PC-9 (cell line): ENCODE results near the gene ADH4. TPM values are rescaled to one million over a fixed set of nuclear protein-coding genes. Genes with fewer than 3 reads are reported as not detected.
"Not testable (repeated sequence)": the region's sequence is repeated elsewhere in the genome, so short reads cannot be mapped to it uniquely, and the experiment has no call there.

Experiments
- BruUV-seq: library from RNA; stranded (reverse); fragments of 400-500 nt; replicated peaks from 2 replicates; lab custom pipeline; 2021; lab: Mats Ljungman, UMichigan
- CTCF ChIA-PET: fragments of 300-600 bp; sonication (Branson Sonifier 250); formaldehyde crosslinking; loops from one replicate; lab custom pipeline; 2022; ENCODE audit warnings: antibody characterized with exemption; lab: Charles Lee
- POLR2A ChIA-PET: fragments of 300-600 bp; sonication (Branson Sonifier 250); formaldehyde crosslinking; loops from one replicate; lab custom pipeline; 2022; ENCODE audit warnings: antibody characterized with exemption; ENCODE audit not compliant: unreplicated experiment; lab: Charles Lee
- DNase-seq, 2 experiments: peaks; one replicate each; pipeline versions ENCODE4 v3.0.0 to v3.0.0-alpha.2; 2015 to 2022; ENCODE audit warnings: mixed read lengths in 1 of 2
- H2AFZ ChIP-seq: fragments of 200-600 bp; sonication (generic); 2 replicates; pipeline ENCODE4 v1.8.1; 2017; ENCODE audit warnings: antibody characterized with exemption
- H3F3A ChIP-seq: fragments of 200-600 bp; sonication (generic); 2 replicates; pipeline ENCODE4 v1.8.1; 2017; ENCODE audit warnings: antibody characterized with exemption, mild to moderate bottlenecking, low read depth; ENCODE audit not compliant: insufficient read depth
- H3K27ac ChIP-seq: fragments of 200-600 bp; sonication (generic); 2 replicates; pipeline ENCODE4 v1.6.1; 2016; ENCODE audit warnings: mixed run types
- H3K27me3 ChIP-seq: fragments of 200-600 bp; sonication (generic); 2 replicates; pipeline ENCODE4 v1.6.1; 2016; ENCODE audit warnings: low read depth, mixed run types; ENCODE audit not compliant: insufficient read depth
- H3K36me3 ChIP-seq: fragments of 200-600 bp; sonication (generic); 2 replicates; pipeline ENCODE4 v1.6.1; 2016; ENCODE audit warnings: low read depth, mixed run types
- H3K4me1 ChIP-seq: fragments of 200-600 bp; sonication (generic); replicated peaks from 2 replicates; pipeline ENCODE4 v1.6.1; 2016; ENCODE audit warnings: mixed run types; ENCODE audit not compliant: insufficient read depth
- H3K4me2 ChIP-seq: fragments of 200-600 bp; sonication (generic); 2 replicates; pipeline ENCODE4 v1.6.1; 2017; ENCODE audit warnings: mixed run types
- H3K4me3 ChIP-seq: fragments of 200-600 bp; sonication (generic); 2 replicates; pipeline ENCODE4 v1.6.1; 2016; ENCODE audit warnings: mixed run types
- H3K79me2 ChIP-seq: fragments of 200-600 bp; sonication (generic); 2 replicates; pipeline ENCODE4 v1.6.1; 2017; ENCODE audit warnings: low read depth, mixed run types
- H3K9me2 ChIP-seq: fragments of 200-600 bp; sonication (generic); 2 replicates; pipeline ENCODE4 v1.8.1; 2017; ENCODE audit warnings: mild to moderate bottlenecking; ENCODE audit not compliant: insufficient read depth
- H3K9me3 ChIP-seq: fragments of 200-600 bp; sonication (generic); 2 replicates; pipeline ENCODE4 v1.8.1; 2016; ENCODE audit warnings: low read depth; ENCODE audit not compliant: insufficient read depth
- H4K20me1 ChIP-seq: fragments of 200-600 bp; sonication (generic); 2 replicates; pipeline ENCODE4 v1.8.1; 2017; ENCODE audit not compliant: insufficient read depth
- EZH2 ChIP-seq: fragments of 200-600 bp; sonication (generic); IDR thresholded peaks from 2 replicates; pipeline ENCODE4 v1.8.0; 2017; ENCODE audit warnings: antibody characterized with exemption, low read depth
- intact Hi-C: fragments of 100-400 bp; cut with micrococcal nuclease; formaldehyde crosslinking; loops from one replicate; pipeline ENCODE4 v1.10.0; 2022; ENCODE audit not compliant: unreplicated experiment
- total RNA-seq: library from RNA; stranded (reverse); gene quantifications from 2 replicates; pipeline ENCODE4 v1.2.3, GENCODE V29; 2021
- TF ChIP-seq, protein P1 (sequence below): fragments of 200-600 bp; sonication (generic); conservative IDR thresholded peaks from 2 replicates; pipeline ENCODE4 v1.6.1; 2017; ENCODE audit warnings: mixed run types, antibody characterized with exemption, mild to moderate bottlenecking, moderate library complexity

Gene ADH4
- total RNA-seq, 1 experiment from 2014 or later: not detected

- Histone ChIP-seq H2AFZ (no peak overlapping the region), H3K27ac (no peak overlapping the region), H4K20me1 (no peaks in the 10 kb centered on the region), H3K9me2 (no peaks in the 10 kb centered on the region), H3K79me2 (no peaks in the 10 kb centered on the region), H3K4me3 (no peak overlapping the region), H3K27me3 (no peaks in the 10 kb centered on the region), H3K36me3 (no peaks in the 10 kb centered on the region), H3K4me2 (no peak overlapping the region), H3F3A (no peaks in the 10 kb centered on the region), H3K9me3 (no peaks in the 10 kb centered on the region), H3K4me1 (no peaks in the 10 kb centered on the region)
- CTCF ChIA-PET: no interaction called here
- no TSS peak for BruUV-seq
- POLR2A ChIA-PET: no interaction called here
- TF ChIP-seq EZH2: no peak
- TF ChIP-seq, protein P1, sequence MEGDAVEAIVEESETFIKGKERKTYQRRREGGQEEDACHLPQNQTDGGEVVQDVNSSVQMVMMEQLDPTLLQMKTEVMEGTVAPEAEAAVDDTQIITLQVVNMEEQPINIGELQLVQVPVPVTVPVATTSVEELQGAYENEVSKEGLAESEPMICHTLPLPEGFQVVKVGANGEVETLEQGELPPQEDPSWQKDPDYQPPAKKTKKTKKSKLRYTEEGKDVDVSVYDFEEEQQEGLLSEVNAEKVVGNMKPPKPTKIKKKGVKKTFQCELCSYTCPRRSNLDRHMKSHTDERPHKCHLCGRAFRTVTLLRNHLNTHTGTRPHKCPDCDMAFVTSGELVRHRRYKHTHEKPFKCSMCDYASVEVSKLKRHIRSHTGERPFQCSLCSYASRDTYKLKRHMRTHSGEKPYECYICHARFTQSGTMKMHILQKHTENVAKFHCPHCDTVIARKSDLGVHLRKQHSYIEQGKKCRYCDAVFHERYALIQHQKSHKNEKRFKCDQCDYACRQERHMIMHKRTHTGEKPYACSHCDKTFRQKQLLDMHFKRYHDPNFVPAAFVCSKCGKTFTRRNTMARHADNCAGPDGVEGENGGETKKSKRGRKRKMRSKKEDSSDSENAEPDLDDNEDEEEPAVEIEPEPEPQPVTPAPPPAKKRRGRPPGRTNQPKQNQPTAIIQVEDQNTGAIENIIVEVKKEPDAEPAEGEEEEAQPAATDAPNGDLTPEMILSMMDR: no peak
- no peak for DNase-seq
- intact Hi-C loops: no loop called here
Observed at GRCh38 chr4:99120501-99120900, 23.6 kb downstream of the ADH4 start.

- POLR2A ChIA-PET: no interaction called here
- H3K9me3 ChIP-seq: no peaks in the 10 kb centered on the region
- DNase-seq: no peak
Observed at GRCh38 chr4:99117876-99118693, 26.0 kb downstream of the ADH4 start.

GRCh38 chr4:99117122-99117841, 26.8 kb downstream of the ADH4 start:
- not testable (repeated sequence) for BruUV-seq
- H2AFZ ChIP-seq: peak overlapping the region; percentile 63; the same call in 1 of the 2 replicates

More at GRCh38 chr4:99117876-99118693, 26.0 kb downstream of the ADH4 start:
- no peak overlapping the region for H3K4me3 ChIP-seq
- no peaks in the 10 kb centered on the region for H3K9me2 ChIP-seq
- no peak for TF ChIP-seq EZH2
- TF ChIP-seq, protein P1: peak; percentile 68
- H2AFZ ChIP-seq: peak overlapping the region; percentile 63; the same call in 1 of the 2 replicates
- peak overlapping the region; percentile 39; the same call in 1 of the 2 replicates for H3K4me2 ChIP-seq
- H3K79me2 ChIP-seq: no peaks in the 10 kb centered on the region
- no TSS peak for BruUV-seq
- no peaks in the 10 kb centered on the region for H3F3A ChIP-seq
- H3K4me1 ChIP-seq: no peaks in the 10 kb centered on the region
- no peak overlapping the region for H3K27ac ChIP-seq
- no peaks in the 10 kb centered on the region for H3K27me3 ChIP-seq
- H4K20me1 ChIP-seq: no peaks in the 10 kb centered on the region
- CTCF ChIA-PET: interaction anchor here (0.6 to 0.7 kb wide), 4 partner anchors 129 to 342 kb away, joined by 3 to 7 read pairs (median 5); no protein-coding TSS in a partner anchor
- intact Hi-C loops: loop anchor here (1.0 to 2.0 kb wide), 2 partner anchors 287 to 345 kb away; no protein-coding TSS in a partner anchor
- H3K36me3 ChIP-seq: no peaks in the 10 kb centered on the region

DNA sequence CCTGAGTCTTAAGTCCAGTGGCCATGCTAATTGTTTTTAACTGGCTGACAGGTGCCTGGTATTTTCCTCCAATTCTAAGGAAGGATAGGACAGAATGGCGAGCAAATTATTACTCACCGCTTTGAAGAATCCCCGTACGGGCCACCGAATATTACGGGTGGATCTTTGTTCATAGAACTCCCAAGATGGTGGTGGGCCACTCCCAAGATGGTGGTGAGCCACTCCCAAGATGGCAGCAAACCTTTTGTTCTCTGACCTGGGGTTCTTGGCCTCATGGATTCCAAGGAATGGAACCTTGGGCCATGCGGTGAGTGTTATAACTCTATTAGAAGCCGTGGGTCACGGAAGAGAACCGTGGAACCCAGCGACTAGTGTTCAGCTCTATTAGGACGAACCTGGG, 34.8 kb downstream of the ADH4 start:
- H4K20me1 ChIP-seq, DNase-seq, BruUV-seq, H3K27ac ChIP-seq, H3K27me3 ChIP-seq, H3K4me2 ChIP-seq, CTCF ChIA-PET, H3K9me2 ChIP-seq, POLR2A ChIA-PET, H3K9me3 ChIP-seq, H3F3A ChIP-seq, H3K4me1 ChIP-seq, H2AFZ ChIP-seq, H3K4me3 ChIP-seq, intact Hi-C loops, H3K79me2 ChIP-seq, H3K36me3 ChIP-seq: not testable (repeated sequence)

More at GRCh38 chr4:99117122-99117841, 26.8 kb downstream of the ADH4 start:
- H3K9me3 ChIP-seq, H4K20me1 ChIP-seq, H3K27ac ChIP-seq, H3K4me3 ChIP-seq, H3K79me2 ChIP-seq, H3K27me3 ChIP-seq, POLR2A ChIA-PET, DNase-seq, H3K4me1 ChIP-seq, H3K9me2 ChIP-seq, H3F3A ChIP-seq, H3K36me3 ChIP-seq, intact Hi-C loops, H3K4me2 ChIP-seq: not testable (repeated sequence)
- CTCF ChIA-PET: interaction anchor here (0.6 to 0.7 kb wide), 5 partner anchors 128 to 691 kb away, joined by 3 to 7 read pairs (median 4); no protein-coding TSS in a partner anchor
